HG03575 (cell line): ENCODE measurements around the gene ST7.
"Not testable (repeated sequence)": the region's sequence is repeated elsewhere in the genome, so short reads cannot be mapped to it uniquely, and the experiment has no call there.

Experiments used
- ATAC-seq: cut with Tn5 transposase; IDR thresholded peaks from one replicate; pipeline ENCODE4 v1.9.1; 2021; ENCODE audit not compliant: unreplicated experiment, insufficient number of reproducible peaks, low FRiP score; ENCODE audit errors: extremely low read depth

The ST7 gene

DNA sequence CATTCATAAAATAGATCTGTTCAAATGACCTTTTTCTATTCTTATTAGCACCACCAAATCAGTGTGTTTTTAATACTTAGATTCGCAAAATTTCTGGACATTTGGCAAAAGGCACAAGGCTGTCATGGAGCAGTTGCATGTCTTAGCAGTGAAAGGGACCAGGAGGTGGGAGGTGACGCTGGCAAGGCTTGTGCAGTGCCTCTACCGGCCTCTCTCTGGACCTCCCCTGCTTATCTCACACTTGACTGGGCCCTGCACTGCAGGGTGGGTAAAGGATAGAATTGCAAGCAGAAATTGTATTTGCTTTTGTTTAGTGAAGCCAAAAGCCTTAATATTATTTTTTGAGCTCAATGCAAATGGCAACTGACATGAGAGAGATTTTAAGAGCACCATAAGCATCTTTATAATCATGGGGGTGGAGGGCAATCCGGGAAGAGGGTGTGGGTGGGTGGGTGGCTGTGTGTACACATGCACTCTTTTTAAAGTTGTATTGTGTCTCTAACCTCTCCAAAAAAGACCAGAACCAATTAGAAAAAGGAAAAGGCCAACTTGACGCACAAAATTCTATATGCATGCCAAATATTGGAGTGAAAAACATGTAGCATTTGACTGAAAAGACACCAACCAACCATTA lies 263.3 kb downstream of the ST7 start:
- no peak for ATAC-seq

DNA sequence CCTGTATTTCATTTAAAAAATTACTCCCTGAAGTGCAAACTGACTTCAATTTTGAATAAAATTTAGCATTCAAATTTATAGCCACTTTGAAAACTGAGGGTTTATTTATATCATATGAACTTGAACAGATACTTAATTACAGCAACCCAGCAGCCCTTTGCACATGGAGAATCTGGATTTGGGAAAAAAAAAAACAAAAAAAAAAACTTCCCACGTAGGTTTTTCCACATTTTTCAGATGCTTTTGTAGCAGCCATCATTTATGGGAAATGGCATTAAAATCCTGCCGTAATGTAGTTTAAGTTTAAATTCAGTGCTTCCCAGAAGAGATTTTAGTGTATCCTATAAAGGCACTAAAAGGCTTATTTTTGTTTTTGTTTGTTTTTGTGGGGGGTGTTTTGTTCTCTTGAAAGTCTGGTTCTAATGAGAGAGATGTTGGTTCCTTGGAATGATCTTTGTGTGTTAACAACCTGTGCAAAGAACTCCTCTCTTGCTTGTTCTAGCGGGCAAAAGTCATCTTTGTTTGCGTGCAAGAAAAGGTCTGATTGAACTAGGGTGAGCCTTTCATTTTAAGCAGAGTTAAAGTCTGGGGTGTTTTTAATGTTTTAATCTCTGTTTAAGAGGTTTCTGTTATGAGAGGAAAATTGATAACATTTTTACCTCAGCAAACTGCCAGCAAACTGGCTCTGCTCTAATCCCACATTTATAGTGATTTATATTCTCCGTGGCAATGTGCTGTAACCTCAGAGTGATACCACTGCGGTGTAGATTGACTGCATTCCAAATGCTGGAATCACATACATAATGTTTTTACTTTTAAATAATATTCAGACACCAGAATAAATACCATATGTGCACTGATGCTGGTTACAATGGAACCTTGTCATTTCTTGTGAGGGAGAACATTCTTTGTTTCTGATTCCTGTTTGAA lies 264.1 kb downstream of the ST7 start:
- ATAC-seq: no peak

DNA sequence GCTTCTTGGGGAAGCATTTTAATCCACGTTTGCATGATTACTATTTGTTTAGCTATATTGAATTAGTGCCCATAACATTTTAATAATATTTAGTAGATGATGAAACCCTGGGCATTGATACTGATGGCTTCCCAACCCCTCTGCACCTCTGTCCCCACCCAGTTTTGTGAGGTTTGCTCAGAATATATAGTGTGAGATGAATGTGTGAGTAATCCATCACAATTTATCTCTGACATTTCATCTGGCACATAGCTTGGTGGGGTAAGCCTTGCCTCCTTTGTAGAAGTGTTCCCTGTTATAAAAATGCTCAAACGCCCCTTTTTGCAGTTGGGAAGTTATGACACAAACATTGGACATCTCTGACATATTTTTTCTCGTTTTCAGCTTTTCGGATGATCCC lies 265.4 kb downstream of the ST7 start:
- ATAC-seq: no peak

DNA sequence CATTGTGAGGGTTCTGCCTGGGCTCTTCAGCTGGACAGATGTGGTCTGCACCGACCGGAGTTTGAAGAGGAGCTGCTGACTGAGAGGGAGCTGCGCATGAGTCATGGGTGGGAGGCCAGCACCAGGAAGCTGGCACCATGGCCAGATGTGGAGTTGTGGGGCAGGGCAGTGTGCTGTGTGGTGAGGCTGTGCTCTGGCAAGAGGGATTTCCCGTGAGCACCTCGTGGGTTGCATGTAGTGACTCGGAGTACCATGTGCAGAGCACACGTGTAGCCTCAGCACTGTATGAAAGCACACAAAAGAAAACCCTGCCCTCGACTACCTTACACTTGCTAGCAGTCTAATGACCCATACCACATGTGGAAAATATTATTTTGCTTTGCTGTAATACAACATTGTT lies 266.2 kb downstream of the ST7 start:
- no peak for ATAC-seq

DNA sequence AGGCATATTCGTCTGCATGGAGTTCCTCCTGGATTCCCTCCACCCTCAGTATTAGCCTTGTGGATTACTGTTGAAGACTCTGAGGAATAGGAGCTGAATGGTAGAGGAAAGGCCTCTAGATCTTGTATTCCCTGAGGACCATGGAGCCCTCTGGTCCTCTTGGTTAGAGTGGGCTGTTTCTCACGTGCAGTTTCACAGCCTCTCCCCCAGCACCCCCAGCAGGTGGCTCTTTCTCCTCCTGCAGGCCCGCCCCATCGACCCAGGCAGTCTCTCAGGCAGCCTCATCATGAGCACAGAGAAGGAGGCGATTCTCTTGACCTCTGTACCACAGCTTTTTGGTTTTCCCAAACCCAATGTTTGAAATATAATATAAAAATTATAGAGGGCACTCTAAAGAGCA lies 267.5 kb downstream of the ST7 start:
- no peak for ATAC-seq

DNA sequence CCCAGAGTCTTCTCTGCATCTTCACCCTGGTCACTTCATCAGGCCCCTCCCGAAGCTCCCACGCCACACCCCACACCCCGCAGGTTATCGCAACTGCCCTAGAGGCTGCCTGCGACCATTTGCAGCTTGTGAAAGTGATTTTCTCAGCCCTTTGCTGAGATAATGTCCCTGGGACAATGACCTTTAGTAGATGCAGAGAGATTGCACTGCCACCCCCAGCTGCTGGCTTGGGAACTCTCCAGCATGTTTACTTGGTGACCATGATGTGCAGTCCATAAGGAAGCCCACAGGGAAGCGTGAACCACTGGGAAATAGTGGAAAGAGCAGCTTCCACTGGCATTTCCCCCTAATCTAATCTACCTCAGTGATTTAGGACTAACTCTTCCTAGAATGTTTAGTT lies 272.2 kb downstream of the ST7 start:
- no peak for ATAC-seq

DNA sequence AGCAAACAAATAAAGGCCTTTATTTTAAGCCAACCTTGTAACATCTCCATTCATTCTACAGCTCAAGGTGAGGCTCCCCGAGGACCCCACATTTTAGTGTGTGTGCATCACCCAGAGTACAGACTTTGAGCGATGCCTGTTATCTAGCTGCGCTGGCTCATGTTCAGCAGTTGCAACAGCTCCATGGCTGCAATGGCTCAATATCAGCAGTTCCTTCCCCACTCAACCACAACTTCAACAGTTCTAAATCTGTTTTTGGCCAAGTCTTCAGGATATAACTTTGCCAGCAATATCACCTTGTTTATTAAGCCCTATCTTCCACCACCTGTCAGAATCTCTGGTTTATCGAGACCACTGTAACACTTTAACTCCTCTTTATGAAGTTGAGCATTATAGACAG lies 273.8 kb downstream of the ST7 start:
- no peak for ATAC-seq

DNA sequence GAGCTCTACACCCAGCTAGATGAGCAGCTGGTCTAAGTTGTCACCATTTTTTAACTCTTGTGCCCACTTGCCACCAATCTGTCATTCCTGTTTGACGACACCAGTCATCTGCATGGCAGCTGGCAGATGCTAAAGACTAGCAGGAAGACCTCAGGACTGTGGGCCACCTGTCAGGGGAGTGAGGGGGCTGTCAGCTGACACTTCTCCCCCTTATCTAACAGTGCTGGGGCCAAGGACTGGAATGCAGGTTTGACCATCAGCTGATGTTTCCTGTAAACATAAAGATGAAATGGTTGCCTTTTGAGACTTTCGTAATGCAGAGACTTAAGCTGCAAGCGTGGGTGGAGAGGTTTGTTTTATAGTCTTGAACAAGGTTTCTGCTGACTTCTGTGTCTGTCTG lies 276.0 kb downstream of the ST7 start:
- no peak for ATAC-seq

DNA sequence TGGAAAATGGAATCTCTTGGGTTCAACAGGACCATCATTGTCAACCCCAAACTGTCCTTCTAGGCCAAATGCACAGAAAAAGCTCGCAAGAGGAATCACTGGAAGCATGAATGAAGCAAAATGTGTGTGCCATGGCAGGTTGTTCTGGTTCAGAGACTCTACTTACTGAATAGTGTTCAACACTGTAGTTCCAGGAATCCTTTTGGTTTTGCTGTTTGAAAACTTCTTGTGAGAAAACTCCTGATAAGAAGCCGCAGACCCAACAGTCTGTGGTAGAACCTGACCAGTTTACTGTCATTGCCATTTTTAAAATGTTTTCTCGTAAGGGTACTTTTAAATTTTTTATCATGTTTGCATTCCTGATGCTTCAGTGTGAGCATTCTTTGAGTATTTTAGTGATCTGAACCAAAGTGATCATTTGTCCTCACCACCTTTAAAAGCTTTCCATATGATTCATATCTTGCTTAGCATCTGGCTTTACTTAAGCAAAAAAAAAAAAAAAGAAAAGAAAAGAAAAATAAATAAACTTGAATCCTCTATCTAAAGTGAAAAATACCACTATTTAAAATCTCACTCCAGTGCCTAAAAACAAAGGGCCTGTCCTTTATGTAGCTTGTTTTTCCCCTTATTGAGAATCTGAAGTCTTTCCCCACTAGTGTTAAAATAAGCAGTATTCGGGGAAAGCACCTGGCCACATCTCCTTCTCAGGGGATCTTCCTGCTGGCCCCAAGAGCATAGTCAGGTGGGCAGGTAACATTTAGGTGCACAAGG lies 277.2 kb downstream of the ST7 start:
- peak; percentile 39 for ATAC-seq

DNA sequence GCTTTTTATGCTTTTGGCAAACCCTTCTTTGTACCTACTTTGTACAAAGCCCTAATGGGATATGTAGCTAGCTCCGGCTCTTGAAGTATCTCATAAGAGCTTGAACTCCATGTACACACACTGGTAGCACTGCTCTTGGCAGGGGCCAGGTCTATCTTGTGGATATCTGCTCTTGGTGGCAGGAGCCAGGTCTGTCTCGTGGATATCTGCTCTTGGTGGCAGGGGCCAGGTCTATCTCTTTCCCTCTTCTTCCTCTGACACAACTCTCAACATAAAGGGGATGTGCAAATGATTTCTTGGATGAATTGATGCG lies 277.7 kb downstream of the ST7 start:
- ATAC-seq: peak; percentile 16

DNA sequence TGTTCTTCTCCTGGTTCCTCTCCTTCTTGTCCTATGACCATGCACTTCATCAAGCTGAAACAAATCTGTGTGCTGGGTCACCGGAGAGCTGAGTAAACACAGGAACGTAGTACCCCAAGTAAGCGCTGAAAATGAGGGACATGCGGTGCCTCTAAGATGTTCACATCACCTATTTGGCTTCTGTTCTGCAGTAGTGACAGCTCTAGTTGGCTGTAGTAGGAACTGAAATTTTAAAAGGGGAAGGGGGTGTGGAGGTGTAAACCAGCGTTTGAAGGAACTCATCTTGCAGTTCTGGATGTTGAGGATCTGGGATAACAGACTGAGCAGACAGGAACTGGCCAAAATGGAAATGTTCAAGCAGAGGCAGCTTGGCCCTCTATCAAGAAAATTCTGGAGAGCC lies 284.3 kb downstream of the ST7 start:
- ATAC-seq: no peak

DNA sequence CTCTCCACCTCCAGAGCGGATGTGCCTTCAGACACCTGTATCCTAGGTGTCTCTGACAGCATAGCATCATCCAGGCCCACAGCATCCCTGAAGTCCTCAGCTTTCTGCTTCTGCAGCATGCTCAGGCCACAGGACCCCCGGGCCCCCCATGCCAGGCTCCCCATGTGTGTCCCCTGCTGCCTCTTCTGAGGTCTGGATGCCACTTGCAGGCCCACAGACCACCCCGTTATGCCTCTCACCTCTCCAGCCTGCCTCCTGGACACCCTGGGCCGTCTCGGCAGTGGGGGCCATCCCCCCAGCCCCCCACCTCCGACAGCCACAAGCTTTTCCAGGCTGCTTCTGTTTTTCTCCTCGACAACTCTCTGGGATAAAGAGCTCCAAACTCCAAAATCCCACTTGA lies 285.2 kb downstream of the ST7 start:
- no peak for ATAC-seq

DNA sequence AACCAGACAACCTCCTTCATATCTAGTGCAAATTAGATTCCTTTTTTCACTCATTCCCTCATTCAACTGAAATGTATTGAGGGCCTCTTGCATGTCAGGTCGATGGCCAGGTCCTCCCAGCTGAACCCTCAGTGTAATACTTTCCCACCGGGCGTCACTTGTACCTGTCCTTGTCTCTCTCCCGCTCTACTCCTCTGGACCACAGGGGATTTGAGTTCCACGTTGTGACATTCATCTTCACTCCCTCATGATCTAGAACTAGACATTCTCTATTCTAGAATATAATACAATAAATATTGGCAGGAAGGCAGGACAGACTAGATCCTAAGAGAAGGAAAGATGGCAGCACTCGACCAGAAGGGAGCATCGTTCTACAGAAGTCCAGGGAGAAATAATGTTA lies 285.6 kb downstream of the ST7 start:
- ATAC-seq: no peak

DNA sequence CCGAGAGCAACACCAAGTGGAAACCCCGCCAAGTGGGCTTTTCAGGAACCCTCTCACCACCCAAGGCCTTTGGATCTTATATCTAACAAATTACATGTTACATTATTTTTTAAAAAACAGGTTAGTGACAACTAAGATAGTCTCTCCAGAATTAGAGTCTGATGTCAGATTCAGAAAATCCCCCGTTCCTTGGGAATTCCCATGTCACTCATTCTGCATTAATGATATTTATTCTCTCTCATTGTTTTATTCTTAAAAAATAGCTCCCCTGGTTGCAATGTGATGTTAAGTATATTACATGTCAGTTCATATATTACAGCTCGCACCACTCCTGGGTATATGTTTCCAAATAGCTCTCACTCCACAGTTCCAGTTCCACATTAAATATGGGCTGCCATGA lies 287.8 kb downstream of the ST7 start:
- no peak for ATAC-seq

DNA sequence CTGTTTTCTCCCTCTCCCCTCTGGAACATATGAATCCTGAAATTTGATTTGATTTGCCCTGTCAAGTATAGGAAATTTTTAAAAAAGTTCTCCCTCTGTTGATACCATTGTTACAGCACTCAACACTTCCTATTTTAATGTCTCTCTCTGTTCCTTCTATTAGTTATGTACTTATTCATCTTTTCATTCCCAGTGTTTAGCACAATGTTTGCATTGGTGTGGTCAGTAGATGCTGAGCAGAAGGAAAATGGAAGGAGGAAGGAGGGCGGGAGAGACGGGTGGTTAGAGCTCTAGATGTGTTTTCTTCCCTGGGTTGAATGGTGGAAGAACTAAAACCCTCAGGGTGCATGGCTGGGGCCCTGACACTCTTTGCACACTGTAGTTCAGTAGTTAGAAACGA lies 290.1 kb downstream of the ST7 start:
- no peak for ATAC-seq

DNA sequence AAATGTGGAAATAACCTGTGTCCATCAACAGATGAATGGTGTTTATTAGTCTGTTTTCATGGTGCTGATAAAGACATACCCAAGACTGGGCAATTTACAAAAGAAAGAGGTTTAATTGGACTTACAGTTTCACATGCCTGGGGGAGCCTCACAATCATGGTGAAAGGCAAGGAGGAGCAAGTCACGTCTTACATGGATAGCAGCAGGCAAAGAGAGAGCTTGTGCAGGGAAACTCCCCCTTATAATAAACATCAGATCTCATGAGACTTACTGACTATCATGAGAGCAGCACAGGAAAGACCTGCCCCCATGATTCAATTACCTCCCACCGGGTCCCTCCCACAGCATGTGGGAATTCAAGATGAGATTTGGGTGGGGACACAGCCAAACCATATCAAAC lies 292.4 kb downstream of the ST7 start:
- ATAC-seq: not testable (repeated sequence)

DNA sequence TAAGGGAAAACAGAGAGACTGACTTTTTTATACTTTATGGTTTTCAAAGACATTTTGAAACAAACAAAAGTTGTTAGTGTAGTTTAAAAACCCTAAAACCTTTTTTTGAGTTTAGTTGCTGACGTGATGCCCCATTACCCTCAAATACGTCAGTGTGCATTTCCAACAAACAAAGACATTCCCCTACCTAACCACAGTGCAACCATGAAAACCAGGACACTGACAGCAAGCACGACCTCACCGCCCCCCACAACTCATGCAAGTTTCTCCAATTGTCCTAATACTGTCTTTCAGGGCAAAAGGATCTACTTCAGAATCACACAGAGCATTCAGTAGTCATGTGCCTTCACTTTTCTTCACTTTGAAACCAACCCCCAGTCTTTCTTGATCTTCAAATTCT lies 294.5 kb downstream of the ST7 start:
- ATAC-seq: no peak

DNA sequence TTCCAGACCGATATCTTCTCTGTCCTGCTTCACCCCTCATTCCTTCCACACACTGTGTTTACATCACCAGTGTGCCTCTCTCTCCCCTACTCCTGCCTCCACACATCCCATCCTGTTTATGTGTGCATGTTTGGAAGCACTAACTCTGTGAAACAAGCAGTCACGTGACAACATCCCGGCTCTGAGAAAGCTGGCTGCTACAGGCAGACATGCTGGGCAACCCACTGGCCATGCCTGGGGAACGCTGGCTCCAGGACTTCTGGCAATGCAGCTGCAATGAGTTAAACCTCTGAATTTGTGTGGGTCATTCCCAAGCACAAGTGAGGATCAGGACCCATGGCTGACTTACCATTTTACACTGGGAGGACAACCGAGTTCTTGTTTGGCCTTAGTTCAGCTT lies 295.5 kb downstream of the ST7 start:
- no peak for ATAC-seq

DNA sequence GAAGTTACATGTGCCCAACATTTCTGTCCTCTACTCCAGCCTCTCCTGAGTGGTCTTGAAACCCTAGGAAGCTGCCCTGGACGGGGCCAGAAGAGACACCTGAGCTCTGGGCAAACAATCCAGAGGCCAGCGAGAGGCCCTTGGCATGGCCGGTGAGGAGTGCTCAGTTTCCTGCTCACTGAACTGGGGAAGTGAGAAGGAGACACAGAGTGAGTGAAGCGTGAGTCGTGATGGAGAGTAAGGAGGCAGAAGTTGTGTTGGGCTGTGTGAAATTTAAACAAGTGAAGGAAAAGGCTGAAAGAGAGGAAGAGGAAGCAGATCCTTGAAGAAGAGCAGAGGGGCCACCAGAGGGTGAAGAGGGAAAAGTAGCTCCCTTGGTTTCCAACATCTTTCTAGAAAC lies 296.4 kb downstream of the ST7 start:
- no peak for ATAC-seq

DNA sequence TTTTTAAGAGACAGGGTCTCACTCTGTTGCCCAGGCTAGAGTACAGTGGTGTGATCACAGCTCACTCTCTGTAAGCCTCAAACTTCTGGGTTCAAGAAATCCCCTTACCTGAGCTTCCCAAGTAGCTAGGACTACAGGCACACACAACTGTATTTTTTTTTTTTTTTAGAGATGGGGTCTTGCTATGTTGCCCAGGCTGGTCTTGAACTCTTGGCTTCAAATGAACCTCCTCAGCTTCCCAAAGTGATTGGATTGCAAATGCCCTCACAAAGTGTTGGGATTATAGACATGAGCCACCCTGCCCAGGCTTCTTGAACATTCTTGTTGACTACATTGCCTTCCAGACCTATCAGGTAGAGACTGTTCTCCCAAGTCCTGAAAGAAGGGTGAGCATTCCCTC lies 296.9 kb downstream of the ST7 start:
- no peak for ATAC-seq
